ENCODE measurements around the gene GJD2. TPM values are rescaled to one million over a fixed set of nuclear protein-coding genes. Genes with fewer than 3 reads are reported as not detected.

GJD2 gene
- total and polyA plus RNA-seq, 4 donors: 1.8 to 16.6 (median 8.1) TPM

DNA sequence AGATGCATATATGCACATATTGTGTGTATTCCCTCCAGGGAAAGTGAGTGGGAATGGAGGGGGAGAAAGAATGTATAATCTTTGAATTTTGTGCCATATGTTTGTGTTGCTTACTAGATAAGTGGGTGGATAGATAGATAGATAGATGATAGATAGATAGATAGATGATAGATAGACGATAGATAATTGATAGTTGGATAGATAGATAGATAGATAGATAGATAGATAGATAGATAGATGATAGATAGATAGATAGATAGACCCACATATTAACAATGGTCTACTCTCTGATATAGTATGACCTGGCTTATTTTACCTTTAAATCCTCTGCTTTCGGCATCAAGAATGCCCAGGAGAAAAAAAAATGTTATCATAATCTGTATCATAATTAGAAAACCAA lies 21.2 kb downstream of the GJD2 start:
- WGBS (ENCODE audit: insufficient coverage): no CpG with 5 or more reads among the region's 2 CpGs
- Histone ChIP-seq H3K27ac (ENCODE audit: low read depth, low read length) (no peak overlapping the region), H3K4me3 (ENCODE audit: low read depth, low read length) (no peak overlapping the region), H3K27me3 (ENCODE audit: control insufficient read depth, insufficient read depth, low read length) (no peaks in the 10 kb centered on the region), H3K36me3 (ENCODE audit: control insufficient read depth, insufficient read depth, low read length) (no peaks in the 10 kb centered on the region), H3K9me3 (ENCODE audit: control insufficient read depth, insufficient read depth, low read length) (no peaks in the 10 kb centered on the region), H3K4me1 (ENCODE audit: control insufficient read depth, insufficient read depth, low read length) (no peaks in the 10 kb centered on the region)
- no peak for DNase-seq (ENCODE audit: low read depth in 4 of 6, low spot score in 6 of 6)

DNA sequence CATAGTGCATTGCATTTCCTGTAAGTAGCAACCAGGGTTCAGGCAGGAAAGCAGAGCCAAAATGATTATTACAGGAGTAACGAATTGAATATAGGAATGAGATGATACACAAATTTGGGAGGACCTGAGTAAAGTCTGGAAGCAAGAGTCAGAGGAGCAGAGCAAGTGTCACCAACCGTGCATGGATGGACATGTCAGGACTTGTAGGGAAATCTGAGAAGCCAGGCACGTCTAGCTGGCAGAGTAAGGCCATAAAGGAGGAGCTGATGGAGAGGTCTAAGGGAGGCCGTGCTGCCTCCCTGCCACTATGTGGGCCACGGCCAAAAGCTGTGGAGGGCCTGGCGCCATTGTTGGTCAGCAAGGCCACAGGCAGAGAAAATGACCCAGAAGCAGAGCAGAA lies 22.4 kb downstream of the GJD2 start:
- H3K4me3 ChIP-seq (ENCODE audit: low read depth, low read length): no peak overlapping the region
- no peaks in the 10 kb centered on the region for H3K36me3 ChIP-seq (ENCODE audit: control insufficient read depth, insufficient read depth, low read length)
- no peak for DNase-seq (ENCODE audit: low read depth in 4 of 6, low spot score in 6 of 6)
- no peaks in the 10 kb centered on the region for H3K4me1 ChIP-seq (ENCODE audit: control insufficient read depth, insufficient read depth, low read length)
- no peaks in the 10 kb centered on the region for H3K27me3 ChIP-seq (ENCODE audit: control insufficient read depth, insufficient read depth, low read length)
- no peaks in the 10 kb centered on the region for H3K9me3 ChIP-seq (ENCODE audit: control insufficient read depth, insufficient read depth, low read length)
- 88% methylated on average over 6 of the region's 6 CpGs for WGBS (ENCODE audit: insufficient coverage)
- H3K27ac ChIP-seq (ENCODE audit: low read depth, low read length): no peak overlapping the region

DNA sequence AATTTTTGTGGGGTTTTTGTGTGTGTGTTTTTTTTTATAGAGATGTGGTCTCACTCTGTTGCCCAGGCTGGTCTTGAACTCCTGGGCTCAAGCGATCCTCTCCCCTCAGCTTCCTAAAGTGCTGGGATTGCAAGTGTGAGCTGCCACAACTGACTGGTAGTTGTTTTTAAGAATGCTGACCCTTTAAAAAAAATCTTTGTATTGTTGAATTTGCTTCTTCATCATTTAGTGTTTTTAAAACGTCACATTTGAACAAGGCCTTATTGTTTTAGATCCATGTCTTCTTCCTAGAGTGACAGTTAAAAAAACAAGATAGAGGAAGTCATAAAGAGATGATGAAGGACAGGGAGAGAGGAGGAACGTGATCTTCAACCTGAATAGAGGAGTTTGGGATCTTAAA lies 24.1 kb downstream of the GJD2 start:
- Histone ChIP-seq H3K9me3 (ENCODE audit: control insufficient read depth, insufficient read depth, low read length) (no peaks in the 10 kb centered on the region), H3K4me1 (ENCODE audit: control insufficient read depth, insufficient read depth, low read length) (no peaks in the 10 kb centered on the region), H3K36me3 (ENCODE audit: control insufficient read depth, insufficient read depth, low read length) (no peaks in the 10 kb centered on the region), H3K27ac (ENCODE audit: low read depth, low read length) (no peak overlapping the region), H3K27me3 (ENCODE audit: control insufficient read depth, insufficient read depth, low read length) (no peaks in the 10 kb centered on the region), H3K4me3 (ENCODE audit: low read depth, low read length) (no peak overlapping the region)
- DNase-seq (ENCODE audit: low read depth in 4 of 6, low spot score in 6 of 6): no peak
- 100% methylated on average over 1 of the region's 3 CpGs for WGBS (ENCODE audit: insufficient coverage)

DNA sequence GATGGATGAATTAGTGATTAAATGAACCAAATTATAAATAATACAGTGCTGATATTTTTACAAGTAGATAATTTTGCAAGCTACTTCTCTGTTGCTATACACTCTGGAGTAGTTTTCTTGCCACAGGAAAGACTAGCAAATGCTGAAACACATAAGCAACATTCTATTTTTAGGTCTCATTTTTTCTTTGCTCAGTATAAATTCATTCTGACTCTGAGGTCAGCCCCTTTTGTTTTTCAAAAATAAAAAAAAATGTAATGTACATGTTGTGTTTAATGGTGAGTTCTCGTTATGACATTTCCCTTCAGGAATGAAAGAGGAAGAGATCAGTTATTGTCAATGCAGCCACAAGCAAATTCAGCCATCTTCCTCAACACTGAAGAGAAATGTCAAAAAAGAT lies 24.9 kb downstream of the GJD2 start:
- WGBS (ENCODE audit: insufficient coverage): no CpG with 5 or more reads among the region's 1 CpG
- DNase-seq (ENCODE audit: low read depth in 4 of 6, low spot score in 6 of 6): no peak
- no peak overlapping the region for H3K27ac ChIP-seq (ENCODE audit: low read depth, low read length)

DNA sequence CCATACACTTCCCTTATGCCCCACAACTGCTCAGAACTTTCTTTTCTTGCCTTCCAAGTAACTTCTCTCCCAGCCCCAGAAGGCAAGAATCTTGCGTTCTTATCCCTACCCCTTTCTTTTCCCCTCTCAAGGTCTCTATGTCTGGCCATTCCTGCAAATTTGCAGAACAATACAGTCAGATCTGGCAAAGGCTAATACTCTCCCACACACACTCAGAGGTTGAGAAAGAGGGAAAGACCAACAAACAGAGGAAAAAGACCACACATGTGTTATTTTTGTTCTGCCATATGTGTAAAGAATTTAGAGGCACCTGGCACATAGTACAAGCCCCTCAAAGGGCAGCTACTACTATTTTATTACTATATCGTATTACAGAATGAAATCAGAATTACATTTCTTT lies 25.7 kb downstream of the GJD2 start:
- Histone ChIP-seq H3K36me3 (ENCODE audit: control insufficient read depth, insufficient read depth, low read length) (no peaks in the 10 kb centered on the region), H3K27me3 (ENCODE audit: control insufficient read depth, insufficient read depth, low read length) (no peaks in the 10 kb centered on the region), H3K4me3 (ENCODE audit: low read depth, low read length) (no peak overlapping the region), H3K4me1 (ENCODE audit: control insufficient read depth, insufficient read depth, low read length) (no peaks in the 10 kb centered on the region), H3K27ac (ENCODE audit: low read depth, low read length) (no peak overlapping the region), H3K9me3 (ENCODE audit: control insufficient read depth, insufficient read depth, low read length) (no peaks in the 10 kb centered on the region)
- WGBS (ENCODE audit: insufficient coverage): 71% methylated on average over 2 of the region's 2 CpGs
- no peak for DNase-seq (ENCODE audit: low read depth in 4 of 6, low spot score in 6 of 6)

More for the DNA sequence above, 24.9 kb downstream of the GJD2 start:
- Histone ChIP-seq H3K27me3 (ENCODE audit: control insufficient read depth, insufficient read depth, low read length) (no peaks in the 10 kb centered on the region), H3K4me3 (ENCODE audit: low read depth, low read length) (no peak overlapping the region), H3K4me1 (ENCODE audit: control insufficient read depth, insufficient read depth, low read length) (no peaks in the 10 kb centered on the region), H3K36me3 (ENCODE audit: control insufficient read depth, insufficient read depth, low read length) (no peaks in the 10 kb centered on the region), H3K9me3 (ENCODE audit: control insufficient read depth, insufficient read depth, low read length) (no peaks in the 10 kb centered on the region)

DNA sequence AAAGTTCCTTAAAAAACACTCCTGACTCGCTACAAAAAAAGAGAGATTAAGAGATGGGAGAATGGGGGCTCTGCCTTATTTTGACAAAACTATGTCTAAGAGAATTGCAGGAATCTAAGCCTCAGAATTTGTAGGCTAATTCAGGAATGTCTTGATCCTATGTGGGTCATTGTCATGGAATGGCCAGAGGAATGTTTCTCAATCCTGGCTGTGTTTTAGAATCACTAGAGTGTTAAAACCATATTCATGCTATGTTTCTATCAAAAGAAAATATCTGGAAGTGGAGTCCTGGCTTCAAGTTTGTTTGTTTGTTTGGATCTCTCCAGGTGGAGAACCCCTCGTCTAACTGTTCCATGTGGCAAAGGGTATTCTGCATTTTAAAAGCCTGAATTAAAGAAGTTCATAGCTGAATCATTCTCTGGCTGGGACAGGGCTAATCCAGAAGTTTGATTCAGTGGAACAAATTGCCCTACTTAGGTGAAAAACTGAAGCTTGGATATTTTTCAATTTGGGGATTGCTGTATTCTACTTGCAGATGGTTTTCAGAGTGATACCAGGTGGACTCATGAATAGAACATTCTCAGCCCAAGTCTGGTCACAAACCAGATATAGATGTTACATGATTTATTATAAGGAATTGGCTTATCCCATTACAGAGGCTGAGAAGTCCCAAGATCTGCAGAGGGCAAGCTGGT lies 28.2 kb downstream of the GJD2 start:
- no peaks in the 10 kb centered on the region for H3K9me3 ChIP-seq (ENCODE audit: control insufficient read depth, insufficient read depth, low read length)
- H3K27ac ChIP-seq (ENCODE audit: low read depth, low read length): no peak overlapping the region
- H3K4me1 ChIP-seq (ENCODE audit: control insufficient read depth, insufficient read depth, low read length): peaks cover 8% of the 10 kb centered on the region
- no peaks in the 10 kb centered on the region for H3K36me3 ChIP-seq (ENCODE audit: control insufficient read depth, insufficient read depth, low read length)
- no peak for DNase-seq (ENCODE audit: low read depth in 4 of 6, low spot score in 6 of 6)
- no peaks in the 10 kb centered on the region for H3K27me3 ChIP-seq (ENCODE audit: control insufficient read depth, insufficient read depth, low read length)
- WGBS (ENCODE audit: insufficient coverage): 36% methylated on average over 1 of the region's 2 CpGs
- no peak overlapping the region for H3K4me3 ChIP-seq (ENCODE audit: low read depth, low read length)

DNA sequence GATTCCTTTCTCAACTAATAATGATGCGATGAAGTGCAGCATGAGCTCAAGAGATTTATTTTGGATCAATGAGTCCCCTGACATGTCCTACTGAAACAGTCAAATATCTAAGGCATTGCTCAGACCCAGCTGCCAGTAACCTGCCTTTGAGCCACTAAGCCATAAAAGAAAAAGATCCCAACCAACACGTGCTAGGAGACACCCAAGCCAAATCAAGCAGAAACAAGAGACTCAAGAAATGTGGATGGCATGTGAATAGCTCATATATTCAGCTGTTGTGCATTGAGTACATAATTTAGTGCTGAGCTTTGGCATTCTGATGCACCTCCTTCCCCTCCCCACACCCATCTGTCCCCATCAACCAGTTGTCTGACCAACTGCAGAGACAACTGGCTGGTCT lies 29.2 kb downstream of the GJD2 start:
- H3K36me3 ChIP-seq (ENCODE audit: control insufficient read depth, insufficient read depth, low read length): no peaks in the 10 kb centered on the region
- no peaks in the 10 kb centered on the region for H3K27me3 ChIP-seq (ENCODE audit: control insufficient read depth, insufficient read depth, low read length)
- peaks cover 8% of the 10 kb centered on the region for H3K4me1 ChIP-seq (ENCODE audit: control insufficient read depth, insufficient read depth, low read length)
- 80% methylated on average over 1 of the region's 2 CpGs for WGBS (ENCODE audit: insufficient coverage)
- no peak overlapping the region for H3K4me3 ChIP-seq (ENCODE audit: low read depth, low read length)
- H3K27ac ChIP-seq (ENCODE audit: low read depth, low read length): no peak overlapping the region
- H3K9me3 ChIP-seq (ENCODE audit: control insufficient read depth, insufficient read depth, low read length): no peaks in the 10 kb centered on the region
- DNase-seq (ENCODE audit: low read depth in 4 of 6, low spot score in 6 of 6): no peak

DNA sequence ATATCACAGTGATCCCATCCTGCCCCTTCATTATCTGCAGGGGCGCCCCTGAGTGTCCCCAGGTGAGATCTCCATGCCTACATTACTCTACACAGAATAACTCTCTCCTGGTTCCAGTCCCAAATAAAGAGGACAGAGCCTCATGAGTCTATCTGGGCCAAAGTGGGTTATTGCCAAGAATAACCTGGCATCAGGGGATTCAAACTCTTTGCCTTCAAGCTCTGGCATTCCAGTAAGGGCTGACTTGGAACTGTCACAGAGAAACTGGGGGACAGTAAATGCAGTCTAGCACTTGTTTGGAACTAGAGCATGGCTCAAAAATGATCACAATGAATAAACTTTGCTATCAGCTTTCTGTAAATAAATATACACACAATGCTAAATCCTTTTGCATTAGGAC lies 30.3 kb downstream of the GJD2 start:
- H3K4me1 ChIP-seq (ENCODE audit: control insufficient read depth, insufficient read depth, low read length): peaks cover 8% of the 10 kb centered on the region
- 78% methylated on average over 1 of the region's 1 CpG for WGBS (ENCODE audit: insufficient coverage)
- H3K9me3 ChIP-seq (ENCODE audit: control insufficient read depth, insufficient read depth, low read length): no peaks in the 10 kb centered on the region
- no peak for DNase-seq (ENCODE audit: low read depth in 4 of 6, low spot score in 6 of 6)
- no peaks in the 10 kb centered on the region for H3K36me3 ChIP-seq (ENCODE audit: control insufficient read depth, insufficient read depth, low read length)
- no peak overlapping the region for H3K4me3 ChIP-seq (ENCODE audit: low read depth, low read length)
- H3K27me3 ChIP-seq (ENCODE audit: control insufficient read depth, insufficient read depth, low read length): no peaks in the 10 kb centered on the region
- no peak overlapping the region for H3K27ac ChIP-seq (ENCODE audit: low read depth, low read length)

DNA sequence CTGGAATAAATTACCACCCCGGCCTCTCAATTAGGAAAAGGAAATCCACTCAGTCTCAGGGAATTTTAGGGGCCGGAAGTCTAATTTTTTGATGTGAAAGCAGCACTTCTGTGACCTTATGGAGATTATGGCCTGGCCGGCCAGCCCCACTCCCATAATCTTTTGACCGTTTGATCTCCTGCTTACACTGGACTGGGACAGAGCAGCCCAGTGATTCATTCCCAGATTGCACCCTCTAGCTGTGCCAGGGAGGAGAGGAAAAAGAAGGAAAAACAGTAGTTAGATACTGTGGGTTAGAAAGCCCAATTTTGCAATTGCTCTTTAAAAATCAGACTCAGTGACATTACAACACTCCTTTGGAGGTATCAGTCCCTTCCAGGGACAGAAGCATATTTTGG lies 32.4 kb downstream of the GJD2 start:
- no CpG with 5 or more reads among the region's 4 CpGs for WGBS (ENCODE audit: insufficient coverage)
- no peaks in the 10 kb centered on the region for H3K36me3 ChIP-seq (ENCODE audit: control insufficient read depth, insufficient read depth, low read length)
- no peak overlapping the region for H3K4me3 ChIP-seq (ENCODE audit: low read depth, low read length)
- peaks cover 8% of the 10 kb centered on the region for H3K4me1 ChIP-seq (ENCODE audit: control insufficient read depth, insufficient read depth, low read length)
- peak in 1 of 6 donors; percentile 10 for DNase-seq (ENCODE audit: low read depth in 4 of 6, low spot score in 6 of 6)
- H3K27me3 ChIP-seq (ENCODE audit: control insufficient read depth, insufficient read depth, low read length): no peaks in the 10 kb centered on the region
- peak overlapping the region; percentile 26 for H3K27ac ChIP-seq (ENCODE audit: low read depth, low read length)
- H3K9me3 ChIP-seq (ENCODE audit: control insufficient read depth, insufficient read depth, low read length): no peaks in the 10 kb centered on the region

DNA sequence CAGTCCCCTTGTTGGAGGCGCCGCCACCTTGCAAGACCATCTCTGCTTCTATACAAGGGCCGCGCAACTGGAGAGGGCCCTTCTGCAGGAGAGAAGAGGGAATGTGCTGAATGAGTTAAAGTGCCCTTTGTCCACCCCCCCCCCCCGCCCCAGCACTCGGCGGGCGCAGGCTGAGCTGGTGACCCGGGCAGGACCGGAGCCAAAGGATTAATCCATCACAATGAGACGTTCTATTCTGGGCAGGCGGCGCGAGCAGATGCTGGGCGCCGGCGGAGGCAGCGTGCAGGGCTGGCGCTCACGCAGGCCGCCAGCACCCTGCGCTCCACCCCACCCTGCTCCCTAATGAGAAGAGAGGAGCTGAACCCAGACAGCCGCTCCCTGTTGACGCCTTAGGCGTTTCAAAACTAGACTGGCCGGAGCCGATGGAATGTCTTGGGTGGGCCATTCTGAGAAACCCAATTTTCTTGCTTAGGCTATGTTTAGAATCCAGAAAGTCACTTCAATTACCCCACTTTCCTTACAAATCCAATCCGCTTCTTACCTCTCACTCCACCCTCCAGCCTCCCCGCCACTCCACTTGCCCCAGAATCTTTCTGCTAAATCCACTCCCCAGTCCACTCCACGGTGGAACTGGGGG lies 32.9 kb downstream of the GJD2 start:
- peak in 3 of 6 donors; percentile 38 to 82 (median 82) for DNase-seq (ENCODE audit: low read depth in 4 of 6, low spot score in 6 of 6)
- Histone ChIP-seq H3K4me3 (ENCODE audit: low read depth, low read length) (no peak overlapping the region), H3K4me1 (ENCODE audit: control insufficient read depth, insufficient read depth, low read length) (peaks cover 8% of the 10 kb centered on the region), H3K36me3 (ENCODE audit: control insufficient read depth, insufficient read depth, low read length) (no peaks in the 10 kb centered on the region), H3K27ac (ENCODE audit: low read depth, low read length) (peak overlapping the region; percentile 26), H3K27me3 (ENCODE audit: control insufficient read depth, insufficient read depth, low read length) (no peaks in the 10 kb centered on the region), H3K9me3 (ENCODE audit: control insufficient read depth, insufficient read depth, low read length) (no peaks in the 10 kb centered on the region)
- WGBS (ENCODE audit: insufficient coverage): under 1% methylated on average over 23 of the region's 30 CpGs
